Measurements from ENCODE around the gene HTR4. TPM values are rescaled to one million over a fixed set of nuclear protein-coding genes. Genes with fewer than 3 reads are reported as not detected.

Gene HTR4
- total RNA-seq, 1 donor from 2014 or later, result not detected

DNA sequence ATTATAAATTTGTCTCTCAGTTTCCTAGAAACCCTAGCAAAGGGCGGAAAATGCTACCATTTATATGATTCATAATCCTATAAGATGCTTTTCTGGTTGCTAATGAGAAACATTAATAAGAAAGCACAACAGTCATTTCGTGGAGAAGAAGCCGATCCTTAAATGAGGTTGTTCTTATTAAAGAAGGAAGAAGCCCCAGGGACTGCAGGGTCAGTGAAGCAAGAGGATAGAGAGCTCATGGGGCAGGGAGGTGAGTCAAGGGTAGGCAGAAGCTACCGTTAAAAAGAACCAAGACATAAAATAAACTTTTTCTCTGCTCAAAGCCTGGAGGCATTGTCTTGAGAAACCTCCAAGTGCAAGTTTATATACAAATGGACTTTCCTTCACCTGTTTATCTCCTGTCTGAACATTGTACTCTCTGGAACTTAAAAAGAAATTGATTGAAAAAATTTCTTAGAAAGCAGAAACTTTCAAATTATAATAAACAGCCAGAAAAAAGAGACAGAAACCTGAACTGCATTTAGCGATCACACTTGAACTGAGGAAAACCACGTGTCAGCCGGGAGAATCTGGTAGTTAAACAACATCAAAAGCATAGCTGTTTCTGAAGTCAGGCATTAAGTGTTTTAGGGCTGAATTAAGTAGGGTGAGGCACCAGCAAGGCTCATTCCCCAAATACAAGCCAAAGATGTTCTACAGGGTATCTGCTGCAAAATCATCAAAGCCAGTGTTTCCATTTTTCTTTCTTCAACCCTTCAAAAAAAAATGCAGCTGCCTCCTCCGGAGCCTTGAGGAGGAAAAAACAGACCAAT, 21.9 kb downstream of the HTR4 start:
- no peak for DNase-seq
- ATAC-seq, result no peak
- Histone ChIP-seq H3K4me3 (no peak overlapping the region), H3K27me3 (ENCODE audit: low read depth) (no peaks in the 10 kb centered on the region), H3K9me3 (no peaks in the 10 kb centered on the region), H3K36me3 (no peaks in the 10 kb centered on the region), H3K27ac (no peak overlapping the region), H3K4me1 (no peaks in the 10 kb centered on the region)
- TF ChIP-seq, protein P1, sequence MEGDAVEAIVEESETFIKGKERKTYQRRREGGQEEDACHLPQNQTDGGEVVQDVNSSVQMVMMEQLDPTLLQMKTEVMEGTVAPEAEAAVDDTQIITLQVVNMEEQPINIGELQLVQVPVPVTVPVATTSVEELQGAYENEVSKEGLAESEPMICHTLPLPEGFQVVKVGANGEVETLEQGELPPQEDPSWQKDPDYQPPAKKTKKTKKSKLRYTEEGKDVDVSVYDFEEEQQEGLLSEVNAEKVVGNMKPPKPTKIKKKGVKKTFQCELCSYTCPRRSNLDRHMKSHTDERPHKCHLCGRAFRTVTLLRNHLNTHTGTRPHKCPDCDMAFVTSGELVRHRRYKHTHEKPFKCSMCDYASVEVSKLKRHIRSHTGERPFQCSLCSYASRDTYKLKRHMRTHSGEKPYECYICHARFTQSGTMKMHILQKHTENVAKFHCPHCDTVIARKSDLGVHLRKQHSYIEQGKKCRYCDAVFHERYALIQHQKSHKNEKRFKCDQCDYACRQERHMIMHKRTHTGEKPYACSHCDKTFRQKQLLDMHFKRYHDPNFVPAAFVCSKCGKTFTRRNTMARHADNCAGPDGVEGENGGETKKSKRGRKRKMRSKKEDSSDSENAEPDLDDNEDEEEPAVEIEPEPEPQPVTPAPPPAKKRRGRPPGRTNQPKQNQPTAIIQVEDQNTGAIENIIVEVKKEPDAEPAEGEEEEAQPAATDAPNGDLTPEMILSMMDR (IDR thresholded peaks at IDR 0.05), result no peak
- intact Hi-C loops (cut with DNase I), result no loop called here

DNA sequence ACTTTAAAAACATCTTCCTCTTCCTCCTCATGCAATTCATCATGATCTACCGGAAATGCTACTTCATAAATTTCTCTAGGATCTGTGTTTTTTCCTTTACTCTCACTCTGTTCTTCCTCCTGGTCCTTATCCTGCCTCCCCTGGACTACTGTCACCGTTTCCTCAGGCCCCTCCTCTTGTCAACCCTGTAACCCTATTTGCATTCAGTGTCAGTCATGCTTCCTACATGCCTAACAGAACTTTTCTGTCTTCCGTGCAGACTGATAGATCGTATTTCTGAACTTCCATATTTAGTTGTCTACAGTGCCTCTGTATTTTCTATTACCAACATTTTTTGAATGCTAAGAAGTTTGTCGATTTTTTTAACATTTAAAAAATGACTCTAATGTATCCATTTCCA, 27.3 kb downstream of the HTR4 start:
- ATAC-seq, result no peak
- peaks cover 4% of the 10 kb centered on the region for H3K27me3 ChIP-seq (ENCODE audit: low read depth)

DNA sequence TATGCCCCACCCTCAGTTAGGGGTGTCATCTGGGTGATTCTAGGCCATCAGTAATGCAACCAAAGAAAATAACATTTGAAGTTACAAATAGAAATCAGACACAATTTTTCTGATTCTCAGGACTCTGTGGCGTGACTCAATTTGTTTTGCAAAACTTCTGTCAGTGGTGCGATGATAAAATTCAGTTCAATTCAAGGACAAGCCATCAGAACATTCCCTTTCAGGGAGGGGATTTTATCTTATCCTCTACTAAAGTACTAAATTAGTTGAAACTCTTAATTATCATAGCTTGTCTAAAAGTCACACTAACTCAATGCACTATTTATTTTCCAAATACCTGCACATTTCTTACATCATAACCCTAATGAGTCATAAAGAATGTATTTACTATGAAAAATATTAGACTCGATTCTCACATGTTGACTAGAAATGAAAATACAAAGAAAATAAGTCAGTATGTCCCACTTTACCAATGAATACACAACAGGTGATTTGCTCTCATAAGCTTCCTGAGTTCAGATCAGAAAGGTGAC, 28.2 kb downstream of the HTR4 start:
- TF ChIP-seq, protein P1 (IDR thresholded peaks at IDR 0.05), result no peak
- no peaks in the 10 kb centered on the region for H3K9me3 ChIP-seq
- peaks cover 7% of the 10 kb centered on the region for H3K27me3 ChIP-seq (ENCODE audit: low read depth)
- no peak overlapping the region for H3K4me3 ChIP-seq
- no peaks in the 10 kb centered on the region for H3K4me1 ChIP-seq
- no peak for ATAC-seq
- no peaks in the 10 kb centered on the region for H3K36me3 ChIP-seq
- intact Hi-C loops (cut with DNase I), result no loop called here
- H3K27ac ChIP-seq, result no peak overlapping the region
- no peak for DNase-seq

More for the DNA sequence above, 27.3 kb downstream of the HTR4 start:
- Histone ChIP-seq H3K9me3 (no peaks in the 10 kb centered on the region), H3K4me3 (no peak overlapping the region), H3K4me1 (no peaks in the 10 kb centered on the region), H3K36me3 (no peaks in the 10 kb centered on the region), H3K27ac (no peak overlapping the region)
- TF ChIP-seq, protein P1 (IDR thresholded peaks at IDR 0.05), result no peak
- intact Hi-C loops (cut with DNase I), result no loop called here
- DNase-seq, result no peak

DNA sequence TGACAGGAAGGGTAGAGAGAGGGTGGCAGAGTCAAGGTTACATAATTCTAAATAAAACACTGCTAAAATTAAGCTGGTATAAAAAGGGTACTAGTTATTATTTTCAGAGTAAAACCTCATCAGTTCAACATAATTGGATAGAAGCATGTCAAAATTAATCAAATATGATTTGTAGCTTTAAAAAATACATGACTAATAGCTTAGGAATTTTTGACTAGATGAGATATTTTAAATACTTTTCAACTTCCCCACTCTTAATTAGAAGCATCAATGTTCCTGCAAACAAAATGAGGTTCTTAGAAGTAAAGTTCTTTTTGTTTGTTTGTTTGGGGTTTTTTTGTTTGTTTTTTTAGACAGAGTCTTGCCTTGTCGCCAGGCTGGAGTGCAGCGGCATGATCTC, 29.1 kb downstream of the HTR4 start:
- Histone ChIP-seq H3K4me1 (no peaks in the 10 kb centered on the region), H3K36me3 (no peaks in the 10 kb centered on the region), H3K4me3 (no peak overlapping the region), H3K9me3 (no peaks in the 10 kb centered on the region), H3K27me3 (ENCODE audit: low read depth) (peaks cover 7% of the 10 kb centered on the region), H3K27ac (no peak overlapping the region)
- no peak for DNase-seq
- intact Hi-C loops (cut with DNase I), result no loop called here
- no peak for ATAC-seq
- TF ChIP-seq, protein P1 (IDR thresholded peaks at IDR 0.05), result no peak

DNA sequence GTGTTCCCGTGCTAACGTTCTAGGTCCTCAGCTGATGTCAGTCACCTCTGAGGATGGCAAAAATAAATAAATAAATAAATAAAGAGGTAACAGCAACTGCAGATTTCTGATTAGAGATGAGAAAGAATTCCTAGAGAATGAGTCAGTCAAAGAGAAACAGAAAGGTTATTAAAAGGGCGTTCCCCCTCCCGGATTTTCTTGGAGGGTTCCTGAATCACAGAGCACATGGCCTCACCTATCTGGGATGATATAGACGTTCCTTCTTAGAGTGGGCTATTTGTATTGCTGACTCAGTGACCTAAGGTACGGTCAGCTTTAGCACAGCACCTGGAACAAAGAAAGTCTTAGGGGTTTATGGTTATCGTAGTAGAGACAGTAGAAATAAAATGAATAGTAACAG, 30.6 kb downstream of the HTR4 start:
- ATAC-seq, result no peak
- no peaks in the 10 kb centered on the region for H3K36me3 ChIP-seq
- H3K9me3 ChIP-seq, result no peaks in the 10 kb centered on the region
- no peaks in the 10 kb centered on the region for H3K4me1 ChIP-seq
- H3K4me3 ChIP-seq, result no peak overlapping the region
- TF ChIP-seq, protein P1 (IDR thresholded peaks at IDR 0.05), result no peak
- intact Hi-C loops (cut with DNase I), result no loop called here
- H3K27me3 ChIP-seq (ENCODE audit: low read depth), result peaks cover 7% of the 10 kb centered on the region
- DNase-seq, result no peak
- H3K27ac ChIP-seq, result no peak overlapping the region
